Mesothelial cell of epicardium (in vitro differentiated cells): ENCODE data around the gene ATM. TPM values are rescaled to one million over a fixed set of nuclear protein-coding genes. Genes with fewer than 3 reads are reported as not detected.
"Not testable (repeated sequence)": the region's sequence is repeated elsewhere in the genome, so short reads cannot be mapped to it uniquely, and the experiment has no call there.

ENCODE experiments used
- DNase-seq, 2 experiments: peaks; one replicate each; pipeline ENCODE4 v3.0.0; 2021; ENCODE audit warnings: low spot score in 2 of 2; ENCODE audit not compliant: unreplicated experiment in 2 of 2
- H3K27ac Mint-ChIP-seq: 2 replicates; pipeline ENCODE4 v1.8.0; 2021; ENCODE audit warnings: mixed read lengths
- H3K27me3 Mint-ChIP-seq: 2 replicates; pipeline ENCODE4 v1.8.0; 2021; ENCODE audit warnings: low read depth, mixed read lengths
- H3K36me3 Mint-ChIP-seq: 2 replicates; pipeline ENCODE4 v1.8.0; 2021; ENCODE audit warnings: mixed read lengths
- H3K4me1 Mint-ChIP-seq: 2 replicates; pipeline ENCODE4 v1.8.0; 2021; ENCODE audit warnings: mixed read lengths
- H3K4me3 Mint-ChIP-seq: 2 replicates; pipeline ENCODE4 v1.8.0; 2021; ENCODE audit warnings: mild to moderate bottlenecking, moderate library complexity, mixed read lengths
- H3K9me3 Mint-ChIP-seq: 2 replicates; pipeline ENCODE4 v1.8.0; 2021; ENCODE audit warnings: mixed read lengths
- total RNA-seq: library from RNA; stranded (reverse); gene quantifications from 3 replicates; pipeline ENCODE4 v1.2.1, GENCODE V29; 2021
- TF ChIP-seq, protein P1 (sequence below): fragments of 200-600 bp; sonication (generic); IDR thresholded peaks from one replicate; pipeline ENCODE4 v1.5.0; 2021; ENCODE audit warnings: antibody characterized with exemption; ENCODE audit not compliant: unreplicated experiment

The ATM gene
- total RNA-seq, 1 donor from 2014 or later = 78.0 TPM

DNA sequence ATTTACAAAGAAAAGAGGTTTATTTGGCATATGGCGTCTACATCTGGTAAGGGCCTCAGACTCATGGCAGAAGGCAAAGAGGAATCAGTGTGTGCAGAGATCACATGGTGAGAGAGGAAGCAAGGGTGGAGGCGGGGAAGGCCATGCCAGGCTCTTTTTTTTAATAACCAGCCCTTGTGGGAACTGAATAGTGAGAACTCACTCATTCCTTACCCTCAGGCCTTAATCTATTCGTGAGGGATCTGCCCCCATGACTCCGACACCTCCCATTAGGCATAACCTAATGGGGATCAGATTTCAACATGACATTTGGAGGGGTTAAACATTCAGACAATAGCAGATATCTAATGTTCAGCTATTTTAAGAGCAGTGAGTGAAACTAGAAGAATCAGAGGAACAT is 55.7 kb downstream of the ATM start:
- TF ChIP-seq, protein P1, sequence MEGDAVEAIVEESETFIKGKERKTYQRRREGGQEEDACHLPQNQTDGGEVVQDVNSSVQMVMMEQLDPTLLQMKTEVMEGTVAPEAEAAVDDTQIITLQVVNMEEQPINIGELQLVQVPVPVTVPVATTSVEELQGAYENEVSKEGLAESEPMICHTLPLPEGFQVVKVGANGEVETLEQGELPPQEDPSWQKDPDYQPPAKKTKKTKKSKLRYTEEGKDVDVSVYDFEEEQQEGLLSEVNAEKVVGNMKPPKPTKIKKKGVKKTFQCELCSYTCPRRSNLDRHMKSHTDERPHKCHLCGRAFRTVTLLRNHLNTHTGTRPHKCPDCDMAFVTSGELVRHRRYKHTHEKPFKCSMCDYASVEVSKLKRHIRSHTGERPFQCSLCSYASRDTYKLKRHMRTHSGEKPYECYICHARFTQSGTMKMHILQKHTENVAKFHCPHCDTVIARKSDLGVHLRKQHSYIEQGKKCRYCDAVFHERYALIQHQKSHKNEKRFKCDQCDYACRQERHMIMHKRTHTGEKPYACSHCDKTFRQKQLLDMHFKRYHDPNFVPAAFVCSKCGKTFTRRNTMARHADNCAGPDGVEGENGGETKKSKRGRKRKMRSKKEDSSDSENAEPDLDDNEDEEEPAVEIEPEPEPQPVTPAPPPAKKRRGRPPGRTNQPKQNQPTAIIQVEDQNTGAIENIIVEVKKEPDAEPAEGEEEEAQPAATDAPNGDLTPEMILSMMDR = no peak
- H3K36me3 Mint-ChIP-seq = peaks cover 40% of the 10 kb centered on the region
- H3K27me3 Mint-ChIP-seq = no peaks in the 10 kb centered on the region
- no peak for DNase-seq
- H3K4me1 Mint-ChIP-seq = peaks cover 30% of the 10 kb centered on the region
- H3K4me3 Mint-ChIP-seq = peak overlapping the region; percentile 15
- H3K27ac Mint-ChIP-seq = peak overlapping the region; percentile 94
- peaks cover 29% of the 10 kb centered on the region for H3K9me3 Mint-ChIP-seq

DNA sequence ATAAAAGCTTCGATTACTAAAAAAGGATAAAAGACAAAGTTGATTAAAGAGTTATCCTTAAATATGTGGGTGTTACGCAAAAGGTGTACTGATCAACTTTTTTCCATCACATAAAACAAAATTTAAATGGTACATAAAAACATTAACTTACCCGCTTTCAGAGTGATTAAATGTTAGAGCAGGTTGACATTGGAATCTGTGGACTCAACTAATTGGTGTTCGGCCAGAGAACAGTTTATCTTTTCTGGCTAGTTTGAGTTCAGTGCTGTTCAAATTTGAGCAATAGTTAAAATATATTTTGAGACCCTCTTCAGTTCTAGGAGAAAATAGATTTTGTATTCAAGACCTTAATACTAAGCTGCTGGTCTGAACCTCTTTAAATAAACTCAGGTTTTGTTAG is 56.1 kb downstream of the ATM start:
- Mint-ChIP-seq H3K9me3 (peaks cover 24% of the 10 kb centered on the region), H3K36me3 (peaks cover 36% of the 10 kb centered on the region), H3K27ac (peak overlapping the region; percentile 94), H3K4me1 (peaks cover 30% of the 10 kb centered on the region), H3K4me3 (peak overlapping the region; percentile 15), H3K27me3 (no peaks in the 10 kb centered on the region)
- DNase-seq = no peak
- TF ChIP-seq, protein P1 = no peak

DNA sequence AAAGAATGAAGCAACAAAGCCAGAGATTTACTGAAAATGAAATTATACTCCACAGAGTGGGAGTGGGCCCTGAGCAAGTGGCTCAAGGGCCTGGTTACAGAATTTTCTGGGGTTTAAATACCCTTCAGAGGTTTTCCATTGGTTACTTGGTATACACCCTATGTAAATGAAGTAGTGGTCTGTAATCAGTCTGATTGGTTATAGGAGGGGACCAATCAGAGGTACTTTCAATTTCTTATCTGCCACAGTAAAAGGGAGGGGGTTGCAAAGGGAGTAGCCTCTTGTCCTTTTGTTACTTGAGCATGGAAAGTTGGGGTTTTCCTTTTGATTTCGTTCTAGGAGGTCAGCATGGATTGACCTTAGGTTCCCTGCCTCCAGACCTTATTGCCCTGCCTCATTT is 63.5 kb downstream of the ATM start:
- H3K27me3 Mint-ChIP-seq = no peaks in the 10 kb centered on the region
- DNase-seq = no peak
- H3K4me3 Mint-ChIP-seq = no peak overlapping the region
- H3K4me1 Mint-ChIP-seq = no peaks in the 10 kb centered on the region
- no peak overlapping the region for H3K27ac Mint-ChIP-seq
- TF ChIP-seq, protein P1 = no peak
- no peaks in the 10 kb centered on the region for H3K9me3 Mint-ChIP-seq
- H3K36me3 Mint-ChIP-seq = peaks cover 24% of the 10 kb centered on the region

DNA sequence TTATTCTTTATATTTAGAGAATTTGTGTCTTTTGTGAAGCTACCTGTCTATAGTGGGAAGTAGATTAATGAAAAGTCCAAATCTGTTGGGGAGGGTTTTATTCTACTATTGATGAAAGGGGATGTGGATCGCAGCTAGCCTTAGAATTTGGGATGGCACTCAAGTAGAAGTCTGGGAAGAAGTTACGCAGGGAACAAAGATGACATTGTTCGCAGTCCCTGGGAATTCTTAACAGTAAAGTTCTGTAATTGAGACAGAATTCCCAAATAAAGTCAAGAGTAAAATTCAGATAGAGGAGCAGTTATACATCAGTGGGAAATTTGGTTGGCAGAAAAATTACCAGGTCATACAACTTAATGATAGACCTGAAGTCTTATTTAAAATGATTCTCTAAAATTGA is 64.1 kb downstream of the ATM start:
- no peak overlapping the region for H3K27ac Mint-ChIP-seq
- H3K36me3 Mint-ChIP-seq = peaks cover 26% of the 10 kb centered on the region
- H3K4me1 Mint-ChIP-seq = no peaks in the 10 kb centered on the region

DNA sequence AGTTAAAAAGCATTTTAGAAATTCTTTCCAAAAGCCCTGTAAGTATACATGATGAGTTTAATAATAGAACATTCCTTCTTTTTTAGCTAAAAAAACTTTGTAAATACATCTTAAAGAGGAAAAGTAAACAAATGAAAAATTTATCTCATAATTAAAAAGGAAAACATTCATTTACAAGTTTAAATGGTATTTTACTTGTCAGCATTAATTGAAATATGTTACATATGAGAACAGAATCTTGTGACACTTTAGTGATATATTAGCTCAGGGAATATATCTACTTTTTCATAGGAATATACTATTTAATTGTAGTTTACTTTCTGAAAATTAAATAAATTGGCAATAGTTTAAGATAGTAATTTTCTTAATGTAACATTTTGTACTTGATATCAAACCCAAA is 66.2 kb downstream of the ATM start:
- H3K27ac Mint-ChIP-seq, DNase-seq, H3K4me3 Mint-ChIP-seq, H3K4me1 Mint-ChIP-seq, H3K9me3 Mint-ChIP-seq, H3K27me3 Mint-ChIP-seq: not testable (repeated sequence)
- peaks cover 28% of the 10 kb centered on the region for H3K36me3 Mint-ChIP-seq

More for the DNA sequence above, 64.1 kb downstream of the ATM start:
- H3K9me3 Mint-ChIP-seq = no peaks in the 10 kb centered on the region
- no peaks in the 10 kb centered on the region for H3K27me3 Mint-ChIP-seq
- H3K4me3 Mint-ChIP-seq = no peak overlapping the region
- TF ChIP-seq, protein P1 = no peak
- no peak for DNase-seq

DNA sequence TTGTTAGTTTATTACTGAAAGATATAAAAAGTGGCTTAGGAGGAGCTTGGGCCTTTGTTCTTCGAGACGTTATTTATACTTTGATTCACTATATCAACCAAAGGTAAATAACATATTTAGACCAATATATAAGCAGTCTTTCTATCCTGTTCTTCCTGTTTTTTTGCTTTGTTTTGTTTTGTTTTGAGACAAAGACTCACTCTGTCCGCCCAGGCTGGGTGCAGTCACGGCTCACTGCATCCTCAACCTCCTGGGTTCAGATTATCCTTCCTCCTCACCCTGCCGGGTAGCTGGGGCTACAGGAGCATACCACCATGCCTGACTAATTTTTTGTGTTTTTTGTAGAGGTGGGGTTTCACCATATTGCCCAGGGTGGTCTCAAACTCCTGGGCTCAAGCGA is 66.8 kb downstream of the ATM start:
- TF ChIP-seq, protein P1 = no peak
- Mint-ChIP-seq H3K27me3 (no peaks in the 10 kb centered on the region), H3K4me1 (no peaks in the 10 kb centered on the region), H3K27ac (no peak overlapping the region), H3K36me3 (peaks cover 24% of the 10 kb centered on the region), H3K4me3 (no peak overlapping the region), H3K9me3 (no peaks in the 10 kb centered on the region)
- no peak for DNase-seq
